HG03457 (cell line): Measurements from ENCODE around the gene NUP62CL.

Experiments used
- ATAC-seq: cut with Tn5 transposase; IDR thresholded peaks from one replicate; pipeline ENCODE4 v1.9.1; 2021; ENCODE audit warnings: moderate number of reproducible peaks; ENCODE audit not compliant: unreplicated experiment

The NUP62CL gene

GRCh38 chrX:107154787-107155620, 51.2 kb downstream of the NUP62CL start:
- ATAC-seq, result no peak

GRCh38 chrX:107153005-107153404, 53.2 kb downstream of the NUP62CL start:
- ATAC-seq, result no peak

GRCh38 chrX:107146670-107147069, 59.6 kb downstream of the NUP62CL start:
- ATAC-seq, result no peak

GRCh38 chrX:107135965-107136307, 70.3 kb downstream of the NUP62CL start:
- no peak for ATAC-seq

- no peak for ATAC-seq
Measured at GRCh38 chrX:107135049-107135964, 70.9 kb downstream of the NUP62CL start.

- ATAC-seq, result no peak
Measured at GRCh38 chrX:107123750-107124149, 82.5 kb downstream of the NUP62CL start.

GRCh38 chrX:107119283-107119682, 87.0 kb downstream of the NUP62CL start:
- no peak for ATAC-seq

- peak; percentile 99 for ATAC-seq
Measured at GRCh38 chrX:107118322-107119147, 87.7 kb downstream of the NUP62CL start, which contains the start of gene RBM41. Gene RBM41 (minus strand): TSS chrX:107118822. CDS start chrX:107118773, 49 bp downstream.

- no peak for ATAC-seq
Measured at GRCh38 chrX:107117993-107118321, 88.3 kb downstream of the NUP62CL start.

- ATAC-seq, result no peak
Measured at GRCh38 chrX:107107459-107107858, 98.8 kb downstream of the NUP62CL start.

- no peak for ATAC-seq
Measured at GRCh38 chrX:107102980-107103379, 103.3 kb downstream of the NUP62CL start.

- no peak for ATAC-seq
Measured at GRCh38 chrX:107076158-107076557, 130.1 kb downstream of the NUP62CL start.
